ENCODE results near the gene VAT1L. TPM values are rescaled to one million over a fixed set of nuclear protein-coding genes. Genes with fewer than 3 reads are reported as not detected.

Gene VAT1L
- total RNA-seq, 1 experiment from 2014 or later, result 0.10 TPM

DNA sequence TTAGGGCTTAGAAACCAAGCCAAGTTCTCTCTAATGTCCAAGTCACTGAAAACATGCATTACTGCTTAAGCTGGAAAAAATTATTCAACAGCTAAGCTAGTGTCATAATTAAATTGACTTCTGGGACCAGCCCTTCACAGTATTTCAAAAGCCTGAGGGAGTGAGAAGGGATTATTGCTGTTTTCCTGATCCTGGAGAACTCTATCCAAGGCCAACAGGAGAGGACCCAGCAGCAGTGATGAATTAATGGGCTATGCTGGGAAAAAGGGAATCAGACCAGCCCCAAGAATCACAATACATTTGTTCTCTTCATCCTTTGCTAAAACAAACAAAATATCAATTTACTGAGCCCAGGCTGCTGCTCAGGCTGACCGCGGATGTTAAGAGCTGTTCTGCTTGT is 199.4 kb downstream of the VAT1L start:
- no peaks in the 10 kb centered on the region for H4K20me1 ChIP-seq (ENCODE audit: insufficient read depth)
- ChIA-PET CTCF (no interaction called here), POLR2A (no interaction called here), RAD21 (ENCODE audit: low non-redundant PET in 1 of 2, low total read pairs in 2 of 2, uncharacterized antibody in 2 of 2, unreplicated experiment in 2 of 2) (no interaction called here)
- peaks cover 17% of the 10 kb centered on the region for H3K27me3 ChIP-seq (ENCODE audit: insufficient read depth, low read length)
- no peak overlapping the region for H3K4me3 ChIP-seq (replicated peaks in 1 of 2; ENCODE audit: low read depth in 1 of 2, low read length in 2 of 2)
- DNase-seq (ENCODE audit: low read depth, low spot score) (no peak), ATAC-seq (no peak)
- H3K27ac ChIP-seq (ENCODE audit: low read depth, low read length), result no peak overlapping the region
- H3K36me3 ChIP-seq (ENCODE audit: control insufficient read depth in 1 of 2, insufficient read depth in 2 of 2, low read length in 2 of 2), result no peaks in the 10 kb centered on the region
- H3K9ac ChIP-seq (ENCODE audit: low read length), result no peak overlapping the region
- no peaks in the 10 kb centered on the region for H3K79me2 ChIP-seq (ENCODE audit: insufficient read depth, low read length)
- TF ChIP-seq TCF7L2 (IDR thresholded peaks at IDR 0.05; ENCODE audit: borderline replicate concordance, extremely low read depth, insufficient read depth, insufficient read length), result no peak
- no peak for TF ChIP-seq SRF (IDR thresholded peaks at IDR 0.05; ENCODE audit: low read depth)
- TF ChIP-seq YY1 (IDR thresholded peaks at IDR 0.05; ENCODE audit: extremely low read depth, insufficient replicate concordance, low read depth, low read length), result no peak
- TF ChIP-seq CTCF (IDR thresholded peaks at IDR 0.05 in 2 of 3, conservative IDR thresholded peaks at IDR 0.05 in 1 of 3; ENCODE audit: borderline replicate concordance in 1 of 3, insufficient read depth in 1 of 3, low read depth in 2 of 3, low read length in 2 of 3), result no peak
- TF ChIP-seq SIN3A (IDR thresholded peaks at IDR 0.05; ENCODE audit: low read depth), result no peak
- TF ChIP-seq FOSL1 (IDR thresholded peaks at IDR 0.05; ENCODE audit: low read depth), result no peak
- TF ChIP-seq MAX (IDR thresholded peaks at IDR 0.05), result no peak
- TF ChIP-seq, protein P1, sequence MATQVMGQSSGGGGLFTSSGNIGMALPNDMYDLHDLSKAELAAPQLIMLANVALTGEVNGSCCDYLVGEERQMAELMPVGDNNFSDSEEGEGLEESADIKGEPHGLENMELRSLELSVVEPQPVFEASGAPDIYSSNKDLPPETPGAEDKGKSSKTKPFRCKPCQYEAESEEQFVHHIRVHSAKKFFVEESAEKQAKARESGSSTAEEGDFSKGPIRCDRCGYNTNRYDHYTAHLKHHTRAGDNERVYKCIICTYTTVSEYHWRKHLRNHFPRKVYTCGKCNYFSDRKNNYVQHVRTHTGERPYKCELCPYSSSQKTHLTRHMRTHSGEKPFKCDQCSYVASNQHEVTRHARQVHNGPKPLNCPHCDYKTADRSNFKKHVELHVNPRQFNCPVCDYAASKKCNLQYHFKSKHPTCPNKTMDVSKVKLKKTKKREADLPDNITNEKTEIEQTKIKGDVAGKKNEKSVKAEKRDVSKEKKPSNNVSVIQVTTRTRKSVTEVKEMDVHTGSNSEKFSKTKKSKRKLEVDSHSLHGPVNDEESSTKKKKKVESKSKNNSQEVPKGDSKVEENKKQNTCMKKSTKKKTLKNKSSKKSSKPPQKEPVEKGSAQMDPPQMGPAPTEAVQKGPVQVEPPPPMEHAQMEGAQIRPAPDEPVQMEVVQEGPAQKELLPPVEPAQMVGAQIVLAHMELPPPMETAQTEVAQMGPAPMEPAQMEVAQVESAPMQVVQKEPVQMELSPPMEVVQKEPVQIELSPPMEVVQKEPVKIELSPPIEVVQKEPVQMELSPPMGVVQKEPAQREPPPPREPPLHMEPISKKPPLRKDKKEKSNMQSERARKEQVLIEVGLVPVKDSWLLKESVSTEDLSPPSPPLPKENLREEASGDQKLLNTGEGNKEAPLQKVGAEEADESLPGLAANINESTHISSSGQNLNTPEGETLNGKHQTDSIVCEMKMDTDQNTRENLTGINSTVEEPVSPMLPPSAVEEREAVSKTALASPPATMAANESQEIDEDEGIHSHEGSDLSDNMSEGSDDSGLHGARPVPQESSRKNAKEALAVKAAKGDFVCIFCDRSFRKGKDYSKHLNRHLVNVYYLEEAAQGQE (IDR thresholded peaks at IDR 0.05; ENCODE audit: low read depth), result no peak
- no peak for TF ChIP-seq ELF1 (IDR thresholded peaks at IDR 0.05; ENCODE audit: borderline replicate concordance, low read depth)
- TF ChIP-seq EZH2 (IDR thresholded peaks at IDR 0.05), result no peak
- no peak overlapping the region for H2AFZ ChIP-seq (ENCODE audit: low read depth, low read length, poor library complexity, severe bottlenecking)
- H3K4me2 ChIP-seq (ENCODE audit: low read length), result no peak overlapping the region
- H3K9me2 ChIP-seq (ENCODE audit: insufficient read depth), result no peaks in the 10 kb centered on the region
- BruUV-seq (replicated peaks), result no TSS peak
- H3K9me3 ChIP-seq (ENCODE audit: control insufficient read depth in 1 of 2, insufficient read depth in 1 of 2, low read depth in 1 of 2, low read length in 2 of 2), result no peaks in the 10 kb centered on the region
- peaks cover 0 to 3% of the 10 kb centered on the region in 2 experiments; a peak in 2 of 4 replicates for H3K4me1 ChIP-seq (ENCODE audit: control insufficient read depth in 1 of 2, insufficient read depth in 2 of 2, low read length in 2 of 2)
- intact Hi-C loops (cut with micrococcal nuclease), result no loop called here
